NB4 (cell line): ENCODE data around the gene ISM1.

Experiments
- DNase-seq: peaks from one replicate; pipeline ENCODE4 v3.0.0; 2010; ENCODE audit warnings: low read depth
- H3K4me3 ChIP-seq: one replicate; pipeline ENCODE4 v1.5.1; 2011; ENCODE audit warnings: mild to moderate bottlenecking, low read depth, low read length, moderate library complexity
- CTCF ChIP-seq: IDR thresholded peaks from one replicate; pipeline ENCODE4 v1.5.1; 2012; ENCODE audit warnings: low read depth, low read length
- MAX ChIP-seq: IDR thresholded peaks from 2 replicates; pipeline ENCODE4 v1.6.1; 2011; ENCODE audit warnings: low read depth, low read length
- MYC ChIP-seq: IDR thresholded peaks from 2 replicates; pipeline ENCODE4 v1.6.1; 2011; ENCODE audit warnings: low read depth, low read length
- POLR2A ChIP-seq: IDR thresholded peaks from 2 replicates; pipeline ENCODE4 v1.6.1; 2011; ENCODE audit warnings: mild to moderate bottlenecking; ENCODE audit not compliant: insufficient read length; ENCODE audit errors: extremely low read depth

ISM1 gene

GRCh38 chr20:13205425-13205824, 15.6 kb upstream of the ISM1 start:
- TF ChIP-seq MAX: no peak
- no peak for TF ChIP-seq POLR2A
- TF ChIP-seq MYC: no peak
- TF ChIP-seq CTCF: no peak
- no peak overlapping the region for H3K4me3 ChIP-seq
- DNase-seq: no peak

- DNase-seq: no peak
- no peak overlapping the region for H3K4me3 ChIP-seq
Measured at GRCh38 chr20:13205848-13206434, 15.1 kb upstream of the ISM1 start.

GRCh38 chr20:13207016-13207415, 14.1 kb upstream of the ISM1 start:
- no peak for TF ChIP-seq MAX
- no peak for TF ChIP-seq MYC
- TF ChIP-seq POLR2A: no peak
- TF ChIP-seq CTCF: no peak
- no peak overlapping the region for H3K4me3 ChIP-seq
- DNase-seq: no peak

More at GRCh38 chr20:13205848-13206434, 15.1 kb upstream of the ISM1 start:
- TF ChIP-seq MAX: no peak
- no peak for TF ChIP-seq CTCF
- TF ChIP-seq POLR2A: no peak
- TF ChIP-seq MYC: no peak

GRCh38 chr20:13211956-13212618, 9.0 kb upstream of the ISM1 start:
- H3K4me3 ChIP-seq: no peak overlapping the region
- TF ChIP-seq MYC (no peak), POLR2A (no peak), CTCF (no peak), MAX (no peak)
- no peak for DNase-seq

GRCh38 chr20:13212750-13213149, 8.3 kb upstream of the ISM1 start:
- no peak for TF ChIP-seq MYC
- no peak for TF ChIP-seq MAX
- no peak for TF ChIP-seq CTCF
- TF ChIP-seq POLR2A: no peak
- DNase-seq: no peak
- H3K4me3 ChIP-seq: no peak overlapping the region

- TF ChIP-seq POLR2A: no peak
- TF ChIP-seq MAX: no peak
- no peak for TF ChIP-seq CTCF
- TF ChIP-seq MYC: no peak
- no peak for DNase-seq
- H3K4me3 ChIP-seq: no peak overlapping the region
Measured at GRCh38 chr20:13213335-13213734, 7.7 kb upstream of the ISM1 start.
